H1 (cell line): Measurements from ENCODE around the gene CIAO2A. TPM values are rescaled to one million over a fixed set of nuclear protein-coding genes. Genes with fewer than 3 reads are reported as not detected.

Experiments
- CTCF ChIA-PET: fragments of 300-600 bp; sonication (Branson Sonifier 250); formaldehyde crosslinking; loops from one replicate; lab custom pipeline; 2021; ENCODE audit not compliant: partially characterized antibody; lab: Charles Lee
- POLR2A ChIA-PET: fragments of 300-600 bp; sonication (Branson Sonifier 250); formaldehyde crosslinking; loops from one replicate; lab custom pipeline; 2021; ENCODE audit warnings: inconsistent platforms; ENCODE audit not compliant: partially characterized antibody; lab: Charles Lee
- DNase-seq, 2 experiments: peaks; one replicate each; pipeline versions ENCODE4 v3.0.0 to v3.0.0-alpha.2; 2010 to 2022; ENCODE audit warnings: low spot score in 2 of 2, low read depth in 1 of 2, mixed read lengths in 1 of 2
- FAIRE-seq: peaks from 2 replicates; lab custom pipeline; 2011; peaks lifted over from hg19 to GRCh38; lab: Jason Lieb, UNC
- H2AFZ ChIP-seq: 2 replicates; pipeline ENCODE4 v1.8.1; 2012; ENCODE audit warnings: low read length, inconsistent platforms
- H2AK5ac ChIP-seq: 2 replicates; pipeline ENCODE4 v1.6.1; 2013; ENCODE audit warnings: low read depth, low read length
- H2BK120ac ChIP-seq: replicated peaks from 2 replicates; pipeline ENCODE3; 2013; ENCODE audit warnings: low read depth, low read length, inconsistent platforms
- H2BK12ac ChIP-seq: 2 replicates; pipeline ENCODE4 v1.6.1; 2013; ENCODE audit warnings: low read depth, low read length
- H2BK15ac ChIP-seq: 2 replicates; pipeline ENCODE4 v1.6.1; 2013; ENCODE audit warnings: low read length
- H2BK20ac ChIP-seq: 2 replicates; pipeline ENCODE4 v1.6.1; 2013; ENCODE audit warnings: low read length
- H2BK5ac ChIP-seq: 2 replicates; pipeline ENCODE4 v1.6.1; 2013; ENCODE audit warnings: low read depth, low read length
- H3K14ac ChIP-seq: 2 replicates; pipeline ENCODE4 v1.6.1; 2013; ENCODE audit warnings: inconsistent platforms; ENCODE audit not compliant: insufficient read length
- H3K18ac ChIP-seq: 2 replicates; pipeline ENCODE4 v1.6.1; 2013; ENCODE audit warnings: low read length; ENCODE audit errors: extremely low read depth
- H3K23ac ChIP-seq: 2 replicates; pipeline ENCODE4 v1.6.1; 2013; ENCODE audit warnings: inconsistent platforms; ENCODE audit not compliant: insufficient read length
- H3K23me2 ChIP-seq: 2 replicates; pipeline ENCODE4 v1.6.1; 2013; ENCODE audit warnings: low read depth, low read length
- H3K27ac ChIP-seq: 2 replicates; pipeline ENCODE4 v1.6.1; 2011; ENCODE audit warnings: low read depth, low read length, inconsistent platforms
- H3K27me3 ChIP-seq, 4 experiments: replicated peaks in 1 of 4; 1 replicate in 1 of 4; 2 replicates in 3 of 4; pipeline versions ENCODE4 v1.6.1 to v1.8.1; 2011 to 2013; ENCODE audit warnings: low read length in 3 of 4, mild to moderate bottlenecking in 3 of 4, inconsistent platforms in 2 of 4, mixed read lengths in 2 of 4, moderate library complexity in 1 of 4; ENCODE audit not compliant: control insufficient read depth in 3 of 4, insufficient read depth in 3 of 4; ENCODE audit errors: extremely low read depth in 1 of 4
- H3K36me3 ChIP-seq, 4 experiments: 2 replicates each; pipeline versions ENCODE4 v1.6.1 to v1.8.1; 2011 to 2013; ENCODE audit warnings: mild to moderate bottlenecking in 4 of 4, low read length in 3 of 4, moderate library complexity in 2 of 4, control low read depth in 1 of 4, inconsistent platforms in 1 of 4; ENCODE audit not compliant: insufficient read depth in 4 of 4, control insufficient read depth in 2 of 4
- H3K4ac ChIP-seq: replicated peaks from 2 replicates; pipeline ENCODE3; 2013; ENCODE audit warnings: low read length, low read depth, mixed read lengths, inconsistent platforms; ENCODE audit not compliant: insufficient read length
- H3K4me1 ChIP-seq, 4 experiments: replicated peaks in 1 of 4; 1 replicate in 1 of 4; 2 replicates in 3 of 4; pipeline versions ENCODE4 v1.6.1 to v1.8.1; 2011 to 2013; ENCODE audit warnings: low read length in 3 of 4, inconsistent platforms in 2 of 4, mixed read lengths in 1 of 4; ENCODE audit not compliant: insufficient read depth in 4 of 4, control insufficient read depth in 3 of 4
- H3K4me2 ChIP-seq, 2 experiments: 2 replicates each; pipeline versions ENCODE4 v1.6.1 to v1.8.1; 2011 to 2013; ENCODE audit warnings: low read depth in 2 of 2, low read length in 2 of 2, control low read depth in 1 of 2, inconsistent platforms in 1 of 2, mild to moderate bottlenecking in 1 of 2; ENCODE audit not compliant: insufficient read depth in 1 of 2
- H3K4me3 ChIP-seq, 4 experiments: fragments of 200-600, 300-600 bp in 1 of 4; sonication (generic), shearing (Covaris generic), sonication (Bioruptor Twin) in 1 of 4; 2 replicates each; pipeline versions ENCODE4 v1.5.1 to v1.8.1; 2011 to 2016; ENCODE audit warnings: low read length in 4 of 4, low read depth in 3 of 4, control low read depth in 2 of 4, inconsistent platforms in 2 of 4, mild to moderate bottlenecking in 2 of 4, mixed read lengths in 1 of 4, moderate library complexity in 1 of 4; ENCODE audit not compliant: insufficient read depth in 2 of 4; ENCODE audit errors: extremely low read depth in 1 of 4
- H3K56ac ChIP-seq: replicated peaks from 2 replicates; pipeline ENCODE3; 2013; ENCODE audit warnings: low read depth, mild to moderate bottlenecking, mixed read lengths, low read length, inconsistent platforms; ENCODE audit not compliant: insufficient read length
- H3K79me1 ChIP-seq: 2 replicates; pipeline ENCODE4 v1.6.1; 2013; ENCODE audit warnings: low read depth, low read length, control low read depth
- H3K79me2 ChIP-seq, 2 experiments: 2 replicates each; pipeline versions ENCODE4 v1.6.1 to v1.8.1; 2012 to 2013; ENCODE audit warnings: low read length in 2 of 2, mild to moderate bottlenecking in 2 of 2, inconsistent platforms in 1 of 2; ENCODE audit not compliant: insufficient read depth in 2 of 2, control insufficient read depth in 1 of 2
- H3K9ac ChIP-seq, 4 experiments: replicated peaks in 1 of 4; 1 replicate in 1 of 4; 2 replicates in 3 of 4; pipeline versions ENCODE4 v1.6.1 to v1.8.1; 2011 to 2013; ENCODE audit warnings: low read depth in 3 of 4, low read length in 3 of 4, control low read depth in 2 of 4, mild to moderate bottlenecking in 2 of 4, moderate library complexity in 2 of 4, inconsistent platforms in 1 of 4; ENCODE audit errors: extremely low read depth in 1 of 4
- H3K9me3 ChIP-seq, 2 experiments: 2 replicates each; pipeline versions ENCODE4 v1.6.1 to v1.8.1; 2012 to 2013; ENCODE audit warnings: mild to moderate bottlenecking in 2 of 2, moderate library complexity in 2 of 2, control low read depth in 1 of 2, inconsistent platforms in 1 of 2, low read depth in 1 of 2, low read length in 1 of 2, mixed read lengths in 1 of 2; ENCODE audit not compliant: insufficient read depth in 2 of 2
- H4K20me1 ChIP-seq, 2 experiments: replicated peaks in 1 of 2; 2 replicates each; pipeline versions ENCODE3 to v1.8.1; 2011 to 2013; ENCODE audit warnings: inconsistent platforms in 2 of 2, low read length in 2 of 2, mild to moderate bottlenecking in 1 of 2; ENCODE audit not compliant: insufficient read depth in 2 of 2, control insufficient read depth in 1 of 2
- H4K5ac ChIP-seq: 2 replicates; pipeline ENCODE4 v1.6.1; 2013; ENCODE audit warnings: low read length, low read depth, mixed read lengths, inconsistent platforms; ENCODE audit not compliant: insufficient read length
- H4K8ac ChIP-seq: 2 replicates; pipeline ENCODE4 v1.8.0; 2013; ENCODE audit warnings: mild to moderate bottlenecking, moderate library complexity, low read length, inconsistent platforms; ENCODE audit not compliant: insufficient read depth; ENCODE audit errors: extremely low read depth
- H4K91ac ChIP-seq: replicated peaks from 2 replicates; pipeline ENCODE3; 2013; ENCODE audit warnings: low read length, mixed read lengths, inconsistent platforms; ENCODE audit not compliant: insufficient read length
- ATF3 ChIP-seq: IDR thresholded peaks from 2 replicates; pipeline ENCODE4 v1.6.1; 2011; ENCODE audit warnings: low read depth, mild to moderate bottlenecking, low read length; ENCODE audit not compliant: insufficient read depth
- BACH1 ChIP-seq: IDR thresholded peaks from 2 replicates; pipeline ENCODE4 v1.6.1; 2012; ENCODE audit warnings: low read length, improper control_type of control experiment
- GABPA ChIP-seq: IDR thresholded peaks from 2 replicates; pipeline ENCODE4 v1.6.1; 2011; ENCODE audit warnings: mild to moderate bottlenecking, low read length, moderate library complexity, borderline replicate concordance; ENCODE audit not compliant: insufficient read depth
- MAX ChIP-seq: IDR thresholded peaks from 2 replicates; pipeline ENCODE4 v1.6.1; 2012; ENCODE audit warnings: inconsistent platforms
- POLR2AphosphoS5 ChIP-seq: IDR thresholded peaks from 2 replicates; pipeline ENCODE4 v1.6.1; 2011; ENCODE audit warnings: low read depth, low read length
- RBBP5 ChIP-seq: IDR thresholded peaks from 2 replicates; pipeline ENCODE4 v1.7.1; 2012; ENCODE audit warnings: low read depth, mild to moderate bottlenecking, inconsistent platforms, low read length, moderate library complexity, borderline replicate concordance
- SP2 ChIP-seq: IDR thresholded peaks from 2 replicates; pipeline ENCODE4 v1.6.1; 2012; ENCODE audit warnings: mild to moderate bottlenecking, low read length, inconsistent platforms
- SP4 ChIP-seq: IDR thresholded peaks from 2 replicates; pipeline ENCODE4 v1.6.1; 2012; ENCODE audit warnings: low read length, inconsistent platforms
- SRF ChIP-seq: IDR thresholded peaks from 2 replicates; pipeline ENCODE4 v1.6.1; 2011; ENCODE audit warnings: mild to moderate bottlenecking, low read depth, low read length, moderate library complexity
- WGBS, 2 experiments: shearing (Covaris generic) in 1 of 2; methylation state at CpG; one replicate each; pipeline versions ENCODE4 v1.1.6 to v1.1.7; 2013 to 2015; ENCODE audit warnings: low lambda C conversion rate in 2 of 2, mixed read lengths in 2 of 2, inconsistent platforms in 1 of 2, low coverage in 1 of 2, missing lambda C conversion rate in 1 of 2; ENCODE audit not compliant: insufficient replicate concordance in 2 of 2, insufficient coverage in 1 of 2, insufficient read length in 1 of 2; ENCODE audit errors: extremely low coverage in 1 of 2, missing lambda C conversion rate in 1 of 2; 5-methylcytosine and 5-hydroxymethylcytosine counted together
- polyA plus RNA-seq, 7 experiments: library from polyadenylated mRNA; depleted of rRNA in 3 of 7; stranded (reverse) in 5 of 7; unstranded in 2 of 7; fragments of >200 nt in 5 of 7; fragments of 200-250 nt in 2 of 7; gene quantifications; 1 replicate in 5 of 7; 2 replicates in 1 of 7; 4 replicates in 1 of 7; pipeline versions ENCODE4 v1.2.1 to v1.2.3, GENCODE V29; 2011 to 2013; ENCODE audit warnings: missing spikeins in 2 of 7, mixed read lengths in 2 of 7
- total RNA-seq: library from RNA; stranded (reverse); fragmentation: NEBNext Ultra II Directional; extraction: Animal tissue kit (Norgen Biotek cat#: 25700); gene quantifications from 2 replicates; pipeline ENCODE4 v1.2.1, GENCODE V29; 2021

The CIAO2A gene
- total and polyA plus RNA-seq, 2 of the 8 experiments (the other 6 are each of a cell fraction or from before 2014, with no cell fraction given), result 76.4 to 86.5 TPM

GRCh38 chr15:64127521-64128270 is 34.1 kb upstream of the CIAO2A start:
- H4K20me1 ChIP-seq, result no peaks in the 10 kb centered on the region
- H3K4me2 ChIP-seq, result no peak overlapping the region
- no peak overlapping the region for H2BK120ac ChIP-seq
- 92% methylated on average over 6 of the region's 6 CpGs; no CpG with 5 or more reads in 1 of the 2 experiments for WGBS, 2 experiments
- H2AFZ ChIP-seq, result no peak overlapping the region
- no peak overlapping the region for H4K5ac ChIP-seq
- CTCF ChIA-PET, result interaction anchor here (0.7 kb wide), 1 partner anchor 529 kb away, joined by 3 read pairs; no protein-coding TSS in a partner anchor
- H3K9ac ChIP-seq, result no peak overlapping the region
- H3K4me1 ChIP-seq, result no peaks in the 10 kb centered on the region
- no peak overlapping the region for H3K14ac ChIP-seq
- no peak overlapping the region for H2BK15ac ChIP-seq
- no peak overlapping the region for H2AK5ac ChIP-seq
- no peak overlapping the region for H3K23ac ChIP-seq
- H3K27me3 ChIP-seq, result no peaks in the 10 kb centered on the region
- H3K18ac ChIP-seq, result no peak overlapping the region
- H3K4me3 ChIP-seq, result no peak overlapping the region
- H4K8ac ChIP-seq, result no peak overlapping the region
- H3K79me1 ChIP-seq, result no peaks in the 10 kb centered on the region; the same call in 1 of the 2 replicates
- TF ChIP-seq BACH1, result no peak
- TF ChIP-seq ATF3, result no peak
- TF ChIP-seq SRF, result no peak
- no peak for TF ChIP-seq RBBP5
- no peak for TF ChIP-seq GABPA
- TF ChIP-seq POLR2AphosphoS5, result no peak
- TF ChIP-seq SP4, result no peak
- no peak for TF ChIP-seq SP2
- TF ChIP-seq MAX, result no peak
- TF ChIP-seq, all 59 proteins: peak for 0
- Histone ChIP-seq H3K23me2 (no peaks in the 10 kb centered on the region), H2BK12ac (no peak overlapping the region), H3K79me2 (no peaks in the 10 kb centered on the region), H3K36me3 (peaks cover 12 to 51% (median 37%) of the 10 kb centered on the region in 4 experiments), H3K56ac (no peak overlapping the region), H3K4ac (no peak overlapping the region), H3K9me3 (no peaks in the 10 kb centered on the region), H3K27ac (no peak overlapping the region), H2BK20ac (no peak overlapping the region), H2BK5ac (no peak overlapping the region), H4K91ac (no peak overlapping the region)
- FAIRE-seq (no peak), DNase-seq (no peak)
- POLR2A ChIA-PET, result no interaction called here
